Measurements from ENCODE around the gene BCOR.

BCOR gene

DNA sequence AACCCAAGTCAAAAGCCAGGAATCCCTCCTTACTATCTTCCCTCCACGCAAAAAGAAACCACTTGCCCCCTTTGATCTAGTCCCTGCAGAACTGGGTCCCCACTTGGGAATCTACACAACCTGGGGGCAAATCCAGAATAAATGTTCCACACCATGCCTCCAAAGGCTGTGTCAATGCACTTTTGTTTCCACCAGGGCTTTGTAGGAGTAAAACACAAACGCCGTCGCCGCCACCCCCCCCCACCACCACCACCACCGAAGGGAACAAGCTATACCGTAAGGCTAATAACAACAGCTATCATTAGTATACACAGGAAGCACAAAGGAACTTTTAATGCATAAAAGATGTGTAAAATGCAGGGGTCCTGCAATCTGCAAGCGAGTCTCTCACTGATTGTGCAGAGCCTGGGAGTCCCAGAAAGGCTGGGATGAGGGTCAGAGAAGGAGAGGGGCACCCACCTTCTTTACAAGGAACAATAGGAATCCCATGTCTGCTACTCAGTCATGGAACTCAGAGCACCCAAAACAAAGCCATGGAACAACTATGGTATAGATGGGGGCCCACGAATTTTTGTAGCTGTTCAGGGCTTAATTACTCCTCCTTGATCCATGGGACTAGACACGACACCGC, 13.2 kb downstream of the BCOR start:
- DNase-seq (ENCODE audit: low spot score): no peak

GRCh38 chrX:40083979-40084359, 13.8 kb downstream of the BCOR start:
- DNase-seq (ENCODE audit: low spot score): no peak

- DNase-seq (ENCODE audit: low spot score): no peak
These were observed 14.4 kb downstream of the BCOR start for GRCh38 chrX:40083120-40083978.

GRCh38 chrX:40082447-40083119, 15.2 kb downstream of the BCOR start:
- no peak for DNase-seq (ENCODE audit: low spot score)

GRCh38 chrX:40081679-40082068, 16.1 kb downstream of the BCOR start:
- no peak for DNase-seq (ENCODE audit: low spot score)

DNA sequence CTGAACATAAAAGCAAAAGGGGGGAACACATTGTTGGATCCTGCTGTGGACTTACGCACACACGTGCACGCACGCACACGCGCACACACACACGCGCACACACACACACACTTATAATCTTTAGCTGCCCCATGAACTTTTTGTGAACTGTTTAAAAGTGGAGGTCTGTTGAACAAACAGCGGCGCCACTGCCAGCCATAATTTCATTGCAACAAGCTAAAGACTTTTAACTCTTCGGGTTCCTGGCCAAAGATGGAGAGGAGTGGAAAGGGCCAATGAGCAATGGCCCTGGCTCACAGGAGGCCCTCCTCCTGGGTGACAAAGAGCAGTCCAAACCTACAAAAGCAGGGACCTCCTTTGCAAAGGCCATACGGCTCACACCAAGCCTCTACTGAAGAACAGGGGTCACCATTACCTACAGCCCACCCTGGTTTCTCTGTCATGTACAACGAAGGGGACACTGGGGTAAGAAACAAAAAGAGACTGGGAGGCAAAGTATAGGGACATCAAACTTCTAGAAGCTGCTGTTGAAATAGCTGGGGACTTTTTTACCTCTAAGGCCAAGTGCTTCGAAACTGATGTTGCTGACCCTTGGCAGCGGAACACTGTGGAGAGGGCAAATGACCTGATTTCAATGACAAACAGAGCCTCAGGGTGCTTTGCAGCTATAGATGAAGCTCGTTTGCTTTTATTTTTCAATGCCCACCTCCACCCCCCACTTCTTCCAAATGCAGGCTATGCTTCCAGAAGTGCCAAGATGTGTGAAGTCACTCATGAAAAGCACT, 16.7 kb downstream of the BCOR start:
- DNase-seq (ENCODE audit: low spot score): no peak

DNA sequence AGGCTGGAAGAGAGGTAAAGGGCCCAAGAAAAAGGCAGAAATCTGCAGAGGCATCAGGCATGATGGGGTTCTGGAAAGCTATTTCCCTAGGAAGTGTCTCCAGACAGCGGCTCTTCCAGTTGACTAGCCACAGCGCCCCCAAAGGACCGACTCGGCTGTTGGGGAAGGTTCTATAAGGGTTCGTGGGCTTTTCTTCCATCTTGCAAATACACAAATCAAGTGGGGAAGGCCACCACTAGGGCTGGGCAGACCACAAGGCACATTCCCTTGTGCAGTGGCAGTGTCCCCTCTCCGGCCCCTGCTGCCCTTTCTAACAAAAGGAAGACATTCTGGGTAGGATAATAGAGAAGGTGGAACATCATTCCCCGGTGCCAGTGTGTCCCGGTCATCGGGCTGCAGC, 18.2 kb downstream of the BCOR start:
- no peak for DNase-seq (ENCODE audit: low spot score)

- no peak for DNase-seq (ENCODE audit: low spot score)
These were observed 19.1 kb downstream of the BCOR start for GRCh38 chrX:40078489-40079227.

- DNase-seq (ENCODE audit: low spot score): no peak
These were observed 19.9 kb downstream of the BCOR start for GRCh38 chrX:40077906-40078305.

- DNase-seq (ENCODE audit: low spot score): no peak
These were observed 20.8 kb downstream of the BCOR start for GRCh38 chrX:40076750-40077575.

DNA sequence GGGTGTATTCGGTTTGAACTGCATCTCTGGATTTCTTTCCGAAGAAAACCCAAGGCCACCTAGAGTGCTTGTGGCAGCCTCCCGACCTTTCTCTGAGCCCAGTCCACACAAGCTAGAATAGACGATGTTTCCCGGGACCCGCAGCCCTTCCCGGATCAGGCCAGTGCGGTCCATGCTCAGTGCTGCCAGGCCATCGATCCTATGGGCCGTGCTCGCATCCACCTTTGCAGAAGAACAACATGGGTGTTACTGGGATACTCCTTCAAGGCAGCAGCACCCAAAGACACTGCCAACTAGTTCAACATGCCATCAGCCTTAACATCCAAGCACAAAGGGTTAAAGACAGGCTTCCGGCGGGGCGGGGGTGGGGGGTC, 22.8 kb downstream of the BCOR start:
- no peak for DNase-seq (ENCODE audit: low spot score)

DNA sequence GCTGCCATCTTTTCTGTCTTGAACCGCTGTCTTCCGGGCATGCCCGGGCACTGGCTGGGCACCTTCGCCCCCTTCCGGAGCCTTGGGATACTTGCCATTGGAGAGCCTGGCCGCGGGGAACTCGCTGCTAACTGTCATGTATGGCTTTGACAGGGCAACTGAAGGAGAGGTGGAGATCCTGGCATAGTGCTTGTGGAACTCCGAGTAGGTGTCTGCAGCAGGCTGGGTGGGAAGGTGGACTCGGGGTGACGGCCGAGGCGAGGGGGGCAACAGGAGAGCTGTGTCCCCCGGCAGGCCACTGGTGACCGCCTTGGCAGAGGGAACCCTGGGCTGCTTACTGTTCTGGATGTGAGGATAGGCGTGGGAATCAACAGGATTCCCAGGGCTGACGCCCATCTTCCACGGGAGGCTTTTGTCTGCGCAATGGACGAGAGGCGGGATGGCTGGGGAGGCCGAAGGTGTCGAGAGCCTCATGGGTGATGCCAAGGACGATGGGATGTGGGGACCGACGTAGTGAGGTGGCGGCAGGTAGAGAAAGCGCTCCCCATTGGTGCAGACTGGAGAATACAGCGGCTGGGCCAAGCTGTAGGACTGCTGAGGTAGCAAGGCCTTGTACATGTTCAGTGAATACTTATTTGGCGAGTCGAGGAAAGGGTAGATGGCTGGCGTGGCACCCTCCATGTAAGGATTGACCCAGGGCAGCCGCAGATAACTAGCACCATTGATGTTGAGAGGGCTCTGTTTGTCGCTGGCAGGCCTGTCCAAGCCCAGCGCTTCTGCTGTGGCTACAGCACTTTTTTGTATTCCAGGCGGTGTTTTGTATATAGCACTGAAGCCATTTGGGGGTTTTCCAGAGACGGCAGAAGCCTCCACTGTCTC, 23.4 kb downstream of the BCOR start:
- DNase-seq (ENCODE audit: low spot score): no peak

- no peak for DNase-seq (ENCODE audit: low spot score)
These were observed 24.2 kb downstream of the BCOR start for GRCh38 chrX:40073439-40074054.

DNA sequence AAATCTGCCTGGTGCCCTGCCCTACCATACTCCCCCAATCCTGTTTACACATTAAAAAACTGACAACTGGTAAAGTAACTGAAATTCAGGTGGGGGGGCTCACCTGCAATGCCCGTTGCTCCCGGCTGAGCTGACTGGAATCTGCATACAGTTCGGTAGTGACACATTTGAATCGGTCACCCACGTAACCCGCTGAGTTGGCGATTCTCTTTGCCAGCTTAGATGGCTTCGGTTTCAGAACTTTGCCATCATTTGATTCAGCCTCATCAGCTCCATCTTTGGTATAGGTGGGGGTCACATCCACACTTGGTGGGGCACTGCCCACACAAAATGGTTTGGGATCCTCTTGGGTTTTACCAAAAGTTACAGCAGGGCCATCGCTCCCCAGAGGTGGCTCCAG, 25.5 kb downstream of the BCOR start:
- DNase-seq (ENCODE audit: low spot score): no peak

DNA sequence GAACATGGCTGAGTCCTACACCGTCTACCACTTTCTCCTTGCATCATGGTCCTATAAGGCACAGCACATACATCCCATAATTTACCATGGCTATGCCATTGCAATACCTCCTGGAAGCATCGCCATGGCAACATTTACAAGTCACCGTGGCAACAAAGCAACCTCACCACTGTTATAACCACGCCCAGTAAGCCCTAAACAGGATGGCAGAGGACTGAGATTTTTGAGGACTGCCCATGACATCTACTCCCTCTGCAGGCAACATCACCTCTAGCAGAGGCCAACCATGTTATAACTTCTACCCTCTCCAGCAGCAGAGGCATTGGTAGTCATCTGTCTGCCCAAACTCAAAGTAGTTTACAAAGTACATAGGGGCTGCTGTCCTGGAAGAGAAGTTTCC, 29.7 kb downstream of the BCOR start:
- no peak for DNase-seq (ENCODE audit: low spot score)

GRCh38 chrX:40066700-40067099, 31.1 kb downstream of the BCOR start:
- DNase-seq (ENCODE audit: low spot score): no peak

DNA sequence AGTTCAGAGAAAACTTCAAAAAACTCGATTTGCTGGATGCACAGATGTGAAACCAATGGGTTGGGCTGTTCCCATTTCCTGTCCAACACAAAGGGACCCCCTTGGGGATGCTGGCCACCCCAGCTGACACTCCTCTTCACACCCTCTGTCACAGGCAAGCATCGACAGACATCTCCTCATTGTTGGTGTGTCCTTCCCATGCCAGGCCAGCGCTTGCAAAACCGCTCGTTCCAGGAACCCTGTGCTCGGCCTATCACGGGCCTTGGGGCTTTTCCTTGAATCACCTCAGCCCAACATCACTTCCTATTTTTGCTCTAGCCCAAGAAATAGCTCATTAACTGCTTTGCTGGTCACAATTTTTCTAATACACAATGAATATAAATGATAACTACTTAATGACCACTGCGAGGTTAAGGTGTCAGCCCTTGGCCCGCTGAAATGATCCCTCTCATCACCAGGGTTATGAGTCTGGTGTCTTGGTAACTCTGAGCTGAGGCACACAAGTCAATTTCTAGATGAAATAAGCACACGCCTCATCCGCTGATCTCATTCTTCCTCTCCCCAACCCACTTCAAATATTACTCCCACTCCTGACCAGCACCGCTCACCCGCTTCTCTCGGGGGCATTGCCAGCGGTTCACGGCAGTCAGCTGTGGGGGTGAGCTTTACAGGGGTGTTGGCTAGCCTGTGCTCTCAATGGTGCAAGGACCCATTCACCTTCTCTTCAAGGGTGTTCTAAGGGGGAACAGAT, 32.3 kb downstream of the BCOR start:
- DNase-seq (ENCODE audit: low spot score): no peak

DNA sequence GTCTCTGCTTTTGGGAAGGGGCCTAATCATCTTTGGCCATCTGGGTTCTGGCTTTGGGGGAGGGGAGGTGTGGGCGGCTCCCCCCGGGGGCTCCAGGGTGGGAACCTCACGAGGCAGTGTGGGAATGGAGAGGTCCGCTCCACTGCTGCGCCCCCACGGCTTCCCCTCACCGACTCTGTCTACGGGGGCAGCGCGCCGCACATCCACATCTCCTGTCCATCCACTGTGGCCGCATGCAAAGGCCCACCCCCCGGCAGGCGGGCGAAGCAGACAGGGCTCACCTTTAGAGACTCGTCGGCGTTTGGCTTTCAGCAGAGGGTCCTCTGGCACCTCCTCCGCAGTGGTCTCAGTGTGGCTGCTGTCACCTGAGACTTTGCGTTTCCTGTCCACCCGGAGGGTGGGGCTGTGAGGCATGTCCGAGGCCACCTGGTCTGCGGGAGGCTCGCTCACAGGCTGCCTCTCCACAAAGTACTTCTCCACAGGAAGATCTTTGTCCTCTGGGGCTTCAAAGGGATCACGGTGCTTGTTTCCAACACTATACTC, 33.6 kb downstream of the BCOR start:
- DNase-seq (ENCODE audit: low spot score): no peak
